ENCODE data around the gene CADPS2. TPM values are rescaled to one million over a fixed set of nuclear protein-coding genes. Genes with fewer than 3 reads are reported as not detected.

Gene CADPS2
- 14.7 and 17.0 TPM in 2 replicates for total RNA-seq

DNA sequence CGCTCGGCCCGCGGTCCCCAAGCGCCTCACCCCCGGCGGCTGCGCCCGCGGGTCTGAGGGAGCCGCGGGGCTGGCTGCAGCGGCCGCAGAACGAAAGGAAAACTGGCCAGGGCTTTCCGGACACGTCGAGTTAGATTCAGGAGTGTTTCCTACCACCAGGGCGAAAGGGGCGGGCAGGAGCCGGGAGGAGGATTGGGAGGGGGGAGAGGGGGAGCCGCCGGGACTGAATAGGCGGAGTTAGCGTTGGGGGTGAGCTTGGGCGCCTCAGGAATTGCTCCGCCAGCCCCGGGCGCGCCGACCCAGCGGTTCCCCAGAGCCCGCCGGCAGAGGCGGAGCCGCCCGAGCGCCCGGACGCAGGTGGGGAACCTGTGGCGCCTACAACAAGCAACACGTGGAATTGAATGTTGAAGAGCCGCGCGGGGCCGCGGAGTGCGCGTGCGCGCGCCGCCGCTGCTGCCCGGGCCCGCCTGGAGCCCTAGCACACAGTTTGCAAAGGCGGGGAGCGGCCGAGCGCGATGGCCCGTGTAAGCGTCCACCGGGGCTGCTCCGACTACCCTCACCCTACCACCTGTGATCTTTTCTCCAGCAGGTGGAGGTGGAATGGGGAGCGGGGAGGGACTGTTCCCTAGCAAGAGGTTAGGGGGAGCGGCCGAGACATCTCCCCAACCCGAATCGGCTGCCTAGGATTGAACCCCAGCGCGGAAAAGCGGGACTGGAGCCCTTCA lies at the start of gene CADPS2:
Gene CADPS2 (minus strand): TSS at position 104 of the 725 bp plus-strand sequence. CDS start 123 bp downstream, outside the sequence.

GRCh38 chr7:122702872-122703510 lies 183.3 kb downstream of the CADPS2 start, which contains the start of gene RNF148:
Gene RNF148 (minus strand): TSS chr7:122702922. CDS start chr7:122702750, 172 bp downstream.

GRCh38 chr7:122699017-122699416 lies 187.2 kb downstream of the CADPS2 start, which contains the start of gene RNF133:
Gene RNF133 (minus strand): TSS chr7:122699117. CDS start chr7:122698918, 199 bp downstream.

DNA sequence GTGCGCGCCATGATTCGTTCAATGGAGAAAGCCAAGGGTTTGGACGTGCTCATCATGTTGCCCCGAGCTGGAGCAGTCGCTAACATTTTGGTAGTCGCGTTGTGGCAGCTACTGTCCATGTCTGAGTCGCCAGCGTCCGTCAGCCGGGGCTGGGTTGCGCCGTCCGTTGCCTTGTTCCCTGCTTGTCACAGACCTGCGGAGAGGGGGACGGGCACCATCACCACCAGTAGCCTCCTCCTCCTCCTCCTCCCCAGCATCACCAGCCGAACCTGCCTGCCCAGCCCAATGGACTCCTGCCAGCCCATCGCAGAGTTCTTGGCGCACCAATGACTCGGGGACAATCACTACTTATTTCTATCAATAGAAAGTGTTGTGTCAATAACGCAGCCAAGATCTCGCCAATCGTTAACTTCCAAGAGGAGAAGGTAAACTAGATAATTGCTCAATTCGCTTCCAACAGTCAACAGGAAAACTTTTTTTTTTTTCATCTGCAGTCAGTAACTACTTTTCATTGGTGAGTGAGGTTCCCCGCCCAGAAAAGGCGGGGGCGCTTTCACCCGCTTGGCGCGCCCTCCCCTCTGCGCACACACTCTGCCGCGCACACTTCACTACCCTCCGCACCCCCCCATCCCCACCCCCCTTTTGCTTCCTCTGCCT lies 581.8 kb downstream of the CADPS2 start, which contains the start of gene FEZF1:
Gene FEZF1 (minus strand): TSS at position 432 of the 657 bp plus-strand sequence. CDS start 313 bp downstream, at position 119.

Other genes with a start within 250 kb of the CADPS2 start
- 0.29 and 0.62 TPM in 2 replicates for gene RNF133, start 187.3 kb downstream of the CADPS2 start, total RNA-seq
- gene RNF148, start 183.5 kb downstream of the CADPS2 start, total RNA-seq, result 0.19 and 0.20 TPM in 2 replicates
- not detected in 2 replicates for gene TAS2R16, start 109.2 kb upstream of the CADPS2 start, total RNA-seq